ENCODE measurements around the gene ECT2.
"Not testable (repeated sequence)": the region's sequence is repeated elsewhere in the genome, so short reads cannot be mapped to it uniquely, and the experiment has no call there.

The ECT2 gene

GRCh38 chr3:172866726-172867350 is 116.3 kb downstream of the ECT2 start:
- DNase-seq: not testable (repeated sequence)

GRCh38 chr3:172868582-172869200 is 118.2 kb downstream of the ECT2 start:
- no peak for DNase-seq

GRCh38 chr3:172869368-172869771 is 118.8 kb downstream of the ECT2 start:
- DNase-seq: no peak

GRCh38 chr3:172869784-172870518 is 119.4 kb downstream of the ECT2 start:
- DNase-seq: no peak

Measured in stimulated activated CD4-positive, alpha-beta T cell treated with anti-CD3 and anti-CD28 coated beads, Interleukin-1b, Interleukin-23, amount 100 ng/mL, for 48 hours (primary cell).